ENCODE measurements around the gene TMEFF2.

The TMEFF2 gene

DNA sequence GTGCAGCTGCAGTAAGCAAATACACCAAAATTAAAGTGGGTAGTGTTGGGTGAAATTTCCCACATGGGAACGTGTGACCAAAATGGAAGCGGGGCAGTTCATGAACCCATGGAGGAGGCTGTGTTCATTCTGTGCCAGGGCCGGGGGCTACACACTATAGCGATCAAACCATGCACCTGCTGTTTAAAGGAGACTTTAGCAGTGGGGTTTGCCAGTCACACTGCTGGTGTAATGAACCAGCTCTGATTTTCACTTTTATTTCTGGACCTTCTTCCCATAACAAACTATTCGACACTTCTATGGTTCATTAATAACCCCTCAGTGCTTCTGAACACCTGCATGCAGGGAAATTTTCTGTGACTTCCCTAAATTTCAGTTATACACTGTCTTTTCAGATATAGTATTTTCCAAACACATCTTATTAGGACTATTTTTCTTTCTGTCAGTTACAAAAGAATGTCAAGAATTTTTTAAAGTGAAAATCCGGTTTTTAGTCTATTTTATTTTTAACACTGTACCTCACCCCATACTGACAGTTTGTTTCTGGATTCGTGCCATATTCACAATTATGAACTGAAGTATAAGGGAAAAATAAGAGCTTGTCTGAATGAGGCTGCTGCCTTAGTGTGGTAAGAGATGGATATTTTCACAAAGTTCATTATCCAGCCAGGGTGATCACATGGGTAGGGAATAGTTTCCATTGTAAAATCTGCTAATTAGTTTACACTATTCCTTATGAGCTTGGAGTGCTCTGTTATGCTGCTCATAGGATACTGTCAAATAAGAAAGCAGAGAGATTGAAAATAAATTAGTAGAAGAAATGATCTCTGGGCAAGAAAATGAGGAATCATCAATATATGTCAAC, 236.5 kb downstream of the TMEFF2 start:
- no peak for DNase-seq

DNA sequence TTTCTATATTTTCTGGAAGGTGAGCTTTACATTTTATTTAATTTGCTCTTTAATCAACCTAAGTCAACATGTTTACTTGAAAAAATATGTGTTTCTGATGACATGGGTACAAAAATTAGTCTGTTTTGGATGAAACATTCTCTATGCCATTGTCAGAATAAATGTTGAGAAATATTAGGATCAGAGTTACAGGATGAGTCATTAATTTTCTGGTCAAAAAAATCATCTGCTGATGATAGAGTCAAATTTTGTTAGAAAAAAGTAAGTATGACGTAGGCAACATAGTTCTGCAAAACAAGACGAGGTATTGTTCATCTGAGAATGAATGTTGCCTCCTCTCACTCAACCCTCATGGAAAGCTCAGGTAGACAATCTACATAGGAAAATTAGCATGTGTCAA, 240.3 kb downstream of the TMEFF2 start:
- DNase-seq: no peak

DNA sequence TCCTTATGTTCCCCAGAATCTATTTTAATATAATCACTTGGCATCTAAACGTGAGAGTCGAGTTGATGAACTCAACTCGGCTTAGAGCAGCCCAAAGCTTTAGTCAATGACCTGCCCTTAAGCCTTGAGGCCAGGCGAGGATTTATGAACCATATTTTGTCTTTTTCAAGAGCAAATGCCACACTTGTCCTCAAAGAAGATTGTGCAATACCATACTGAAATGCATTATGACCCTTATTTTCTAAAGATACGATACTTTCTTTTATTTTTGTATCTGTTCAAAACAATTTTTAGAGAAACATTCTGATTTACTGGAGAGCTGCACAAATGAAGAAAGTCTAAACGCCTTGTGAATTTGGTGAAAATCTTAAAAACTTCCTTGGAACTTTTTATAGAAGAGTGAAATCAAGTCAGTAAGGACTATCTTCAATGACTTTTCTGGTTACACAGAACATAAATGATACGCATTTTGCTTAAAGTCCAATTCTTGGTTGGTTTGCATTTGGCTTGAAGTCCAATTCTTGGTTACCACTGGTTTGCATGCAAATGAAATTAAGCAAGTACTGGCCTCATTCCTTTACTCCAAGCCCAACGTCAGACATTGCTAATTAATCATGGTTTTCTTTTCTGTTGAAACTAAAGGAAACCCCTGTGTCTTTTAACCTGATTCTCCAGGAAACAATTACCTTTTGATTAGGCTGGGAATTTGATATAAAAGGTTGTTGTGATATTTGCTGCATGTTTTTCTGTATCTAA, 242.0 kb downstream of the TMEFF2 start:
- no peak for DNase-seq

GRCh38 chr2:191951832-191952231, 242.9 kb downstream of the TMEFF2 start:
- DNase-seq: no peak

DNA sequence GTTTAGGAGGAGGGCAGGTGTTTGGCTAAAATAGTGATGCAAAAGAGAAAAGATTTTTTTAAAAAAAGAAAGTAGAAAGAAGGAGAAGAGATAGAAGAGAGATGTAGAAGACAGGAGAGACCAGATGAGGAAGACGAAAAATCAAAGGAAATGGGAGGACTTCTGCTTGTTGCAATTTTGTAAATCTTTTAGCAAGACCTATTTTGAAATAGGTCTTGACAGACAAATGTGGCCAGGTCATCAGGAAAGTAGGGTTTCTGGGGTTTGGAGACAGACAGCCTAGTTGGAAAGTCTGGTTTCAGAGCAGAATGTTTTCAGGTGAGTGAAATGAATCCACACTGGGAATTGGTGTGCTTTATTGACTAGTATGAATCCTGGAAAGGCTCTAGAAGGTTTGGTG, 243.4 kb downstream of the TMEFF2 start:
- DNase-seq: no peak

DNA sequence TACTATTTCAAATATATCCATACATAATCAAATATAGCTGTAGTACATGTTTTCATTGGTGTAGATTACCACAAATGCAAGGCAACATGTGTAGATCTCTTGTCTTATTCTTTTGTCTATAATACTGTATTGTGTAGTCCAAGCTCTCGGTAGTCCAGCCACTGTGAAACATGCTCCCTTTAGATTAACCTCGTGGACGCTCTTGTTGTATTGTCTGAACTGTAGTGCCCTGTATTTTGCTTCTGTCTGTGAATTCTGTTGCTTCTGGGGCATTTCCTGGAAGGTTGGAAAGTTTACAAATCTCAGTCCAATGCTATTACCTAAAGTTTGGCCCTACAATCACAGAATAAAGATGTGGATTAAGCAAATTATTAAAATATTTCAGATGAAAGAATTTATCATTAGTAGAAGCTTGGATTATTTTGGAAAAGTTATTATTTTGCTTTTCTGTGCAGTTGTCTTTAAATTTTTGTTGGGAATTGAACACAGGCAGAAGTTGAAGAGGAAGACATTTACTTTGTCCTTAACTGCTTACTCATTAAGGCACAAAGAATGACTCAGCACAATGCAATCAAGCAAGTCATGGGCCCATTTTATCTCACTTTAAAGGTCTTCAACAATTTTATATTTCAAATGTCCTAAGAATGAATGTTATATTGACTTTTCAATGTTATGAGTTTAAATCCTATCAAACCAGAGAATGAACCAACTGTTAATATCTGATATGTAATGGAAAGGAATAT, 244.4 kb downstream of the TMEFF2 start:
- DNase-seq: no peak

DNA sequence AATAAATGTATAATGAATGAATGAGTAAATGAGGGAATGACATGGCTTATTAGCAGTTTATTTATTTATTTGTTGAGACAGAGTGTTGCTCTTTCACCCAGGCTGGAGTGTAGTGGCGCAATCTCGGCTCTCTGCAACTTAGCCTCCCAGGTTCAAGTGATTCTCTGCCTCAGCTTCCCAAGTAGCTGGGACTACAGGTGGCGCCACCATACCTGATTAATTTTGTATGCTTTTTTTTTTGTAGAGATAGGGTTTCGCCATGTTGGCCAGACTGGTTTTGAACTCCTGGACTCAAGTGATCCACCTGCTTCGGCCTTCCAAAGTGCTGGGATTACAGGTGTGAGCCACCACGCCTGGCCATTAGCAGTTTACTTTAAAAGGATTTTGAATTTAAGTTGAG, 247.5 kb downstream of the TMEFF2 start:
- no peak for DNase-seq

- no peak for DNase-seq
Observed at GRCh38 chr2:191946471-191947182, 248.1 kb downstream of the TMEFF2 start.

DNA sequence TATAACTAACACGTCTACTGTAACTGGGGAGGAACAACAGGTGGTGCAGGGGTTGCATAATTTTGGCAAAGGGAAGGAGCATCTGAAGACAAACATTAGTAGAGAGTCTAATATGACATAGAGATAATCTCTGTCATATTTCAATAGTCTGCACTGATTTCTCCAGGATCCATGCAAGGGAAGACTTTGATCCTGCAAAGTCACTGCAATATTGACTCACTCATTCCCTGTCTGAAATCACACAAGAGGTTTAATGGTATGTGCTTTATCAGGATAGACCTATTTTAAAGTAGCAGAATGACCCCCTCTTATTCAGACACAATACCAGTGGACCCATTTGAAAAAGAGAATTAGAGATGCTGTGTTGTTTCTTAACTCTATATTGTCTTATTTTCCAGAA, 249.1 kb downstream of the TMEFF2 start:
- no peak for DNase-seq

GRCh38 chr2:191942739-191943103, 252.0 kb downstream of the TMEFF2 start:
- DNase-seq: no peak

GRCh38 chr2:191942090-191942738, 252.5 kb downstream of the TMEFF2 start:
- DNase-seq: no peak

GRCh38 chr2:191941376-191941929, 253.3 kb downstream of the TMEFF2 start:
- no peak for DNase-seq

- DNase-seq: no peak
Observed at GRCh38 chr2:191938779-191939178, 256.0 kb downstream of the TMEFF2 start.

- no peak for DNase-seq
Observed at GRCh38 chr2:191936882-191937405, 257.8 kb downstream of the TMEFF2 start.

- no peak for DNase-seq
Observed at GRCh38 chr2:191935247-191935646, 259.5 kb downstream of the TMEFF2 start.

GRCh38 chr2:191933307-191934105, 261.2 kb downstream of the TMEFF2 start:
- DNase-seq: no peak

GRCh38 chr2:191932286-191932685, 262.4 kb downstream of the TMEFF2 start:
- DNase-seq: no peak

GRCh38 chr2:191931329-191931728, 263.4 kb downstream of the TMEFF2 start:
- no peak for DNase-seq

GRCh38 chr2:191930205-191930604, 264.5 kb downstream of the TMEFF2 start:
- DNase-seq: no peak

GRCh38 chr2:191929288-191929687, 265.4 kb downstream of the TMEFF2 start:
- DNase-seq: no peak

GRCh38 chr2:191927991-191928390, 266.7 kb downstream of the TMEFF2 start:
- no peak for DNase-seq
